ENCODE results near the gene OR5V1. TPM values are rescaled to one million over a fixed set of nuclear protein-coding genes. Genes with fewer than 3 reads are reported as not detected.
"Not testable (repeated sequence)": the region's sequence is repeated elsewhere in the genome, so short reads cannot be mapped to it uniquely, and the experiment has no call there.

The OR5V1 gene
- total and polyA plus RNA-seq, 12 donors, result not detected

GRCh38 chr6:29355603-29356002 lies 13.1 kb downstream of the OR5V1 start:
- TF ChIP-seq POLR2A (IDR thresholded peaks at IDR 0.05) (no peak), CTCF (IDR thresholded peaks at IDR 0.05) (no peak)
- 33 to 64% (median 46%) methylated on average over 1 of the region's 1 CpG for WGBS, 4 donors
- Histone ChIP-seq H3K27ac (no peak overlapping the region), H3K27me3 (no peaks in the 10 kb centered on the region), H3K36me3 (replicated peaks in 1 of 2) (no peaks in the 10 kb centered on the region), H3K9me3 (replicated peaks in 1 of 3) (no peaks in the 10 kb centered on the region), H3K4me1 (replicated peaks in 1 of 2) (no peaks in the 10 kb centered on the region), H3K4me3 (no peak overlapping the region)
- DNase-seq, result no peak
- intact Hi-C loops (cut with DNase I), result no loop called here

GRCh38 chr6:29354980-29355379 lies 13.7 kb downstream of the OR5V1 start:
- TF ChIP-seq CTCF (IDR thresholded peaks at IDR 0.05) (no peak), POLR2A (IDR thresholded peaks at IDR 0.05) (no peak)
- H3K27ac ChIP-seq, result no peak overlapping the region
- no peaks in the 10 kb centered on the region for H3K9me3 ChIP-seq (replicated peaks in 1 of 3)
- H3K36me3 ChIP-seq (replicated peaks in 1 of 2), result no peaks in the 10 kb centered on the region
- H3K27me3 ChIP-seq, result no peaks in the 10 kb centered on the region
- DNase-seq, result no peak
- intact Hi-C loops (cut with DNase I), result no loop called here
- H3K4me3 ChIP-seq, result no peak overlapping the region
- no peaks in the 10 kb centered on the region for H3K4me1 ChIP-seq (replicated peaks in 1 of 2)

GRCh38 chr6:29349348-29349747 lies 19.3 kb downstream of the OR5V1 start:
- H3K4me1 ChIP-seq (replicated peaks in 1 of 2); H3K36me3 ChIP-seq (replicated peaks in 1 of 2): not testable (repeated sequence)
- 83 to 98% (median 88%) methylated on average over 3 of the region's 3 CpGs for WGBS, 4 donors

GRCh38 chr6:29345380-29345779 lies 23.3 kb downstream of the OR5V1 start:
- intact Hi-C loops (cut with DNase I), result no loop called here
- no peak for TF ChIP-seq POLR2A (IDR thresholded peaks at IDR 0.05)
- no peak for TF ChIP-seq CTCF (IDR thresholded peaks at IDR 0.05)
- Histone ChIP-seq H3K9me3 (replicated peaks in 1 of 3) (no peaks in the 10 kb centered on the region), H3K27me3 (no peaks in the 10 kb centered on the region), H3K4me3 (no peak overlapping the region), H3K36me3 (replicated peaks in 1 of 2) (no peaks in the 10 kb centered on the region), H3K27ac (no peak overlapping the region), H3K4me1 (replicated peaks in 1 of 2) (no peaks in the 10 kb centered on the region)
- DNase-seq, result no peak
- 66 to 77% (median 68%) methylated on average over 3 of the region's 3 CpGs for WGBS, 4 donors

More at GRCh38 chr6:29349348-29349747, 19.3 kb downstream of the OR5V1 start:
- DNase-seq; H3K9me3 ChIP-seq (replicated peaks in 1 of 3); H3K27ac ChIP-seq; H3K4me3 ChIP-seq; H3K27me3 ChIP-seq; intact Hi-C loops (cut with DNase I): not testable (repeated sequence)

- DNase-seq, result no peak
- H3K36me3 ChIP-seq (replicated peaks in 1 of 2), result no peaks in the 10 kb centered on the region
- no peak overlapping the region for H3K27ac ChIP-seq
- intact Hi-C loops (cut with DNase I), result no loop called here
- H3K4me1 ChIP-seq (replicated peaks in 1 of 2), result no peaks in the 10 kb centered on the region
- no peaks in the 10 kb centered on the region for H3K27me3 ChIP-seq
- no peak overlapping the region for H3K4me3 ChIP-seq
- TF ChIP-seq POLR2A (IDR thresholded peaks at IDR 0.05) (no peak), CTCF (IDR thresholded peaks at IDR 0.05) (no peak)
- no peaks in the 10 kb centered on the region for H3K9me3 ChIP-seq (replicated peaks in 1 of 3)
- WGBS, 4 donors, result 59 to 66% (median 65%) methylated on average over 2 of the region's 2 CpGs
These were observed 32.4 kb downstream of the OR5V1 start for GRCh38 chr6:29336269-29336668.
